ENCODE data around the gene CDIP1. TPM values are rescaled to one million over a fixed set of nuclear protein-coding genes. Genes with fewer than 3 reads are reported as not detected.
A peak's percentile ranks its signal among the peaks of the same experiment; 100 is the strongest.

CDIP1 gene
- total RNA-seq, 2 donors from 2014 or later: 41.8 to 64.4 TPM

GRCh38 chr16:4494746-4495490 lies 43.7 kb downstream of the CDIP1 start:
- Histone ChIP-seq H3K4me3 (ENCODE audit: low read length) (no peak overlapping the region), H3K9me3 (ENCODE audit: control insufficient read depth, low read length) (no peaks in the 10 kb centered on the region), H3K27ac (ENCODE audit: low read depth, low read length) (no peak overlapping the region), H3K27me3 (ENCODE audit: control insufficient read depth, insufficient read depth, low read length, poor library complexity, severe bottlenecking) (no peaks in the 10 kb centered on the region), H3K36me3 (ENCODE audit: control insufficient read depth, insufficient read depth, low read length) (peaks cover 12% of the 10 kb centered on the region), H3K9ac (ENCODE audit: extremely low read depth, low read length, poor library complexity, severe bottlenecking) (no peak overlapping the region), H3K4me1 (ENCODE audit: control insufficient read depth, insufficient read depth, low read length) (peaks cover 5% of the 10 kb centered on the region)
- no peak overlapping the region for H3K27ac Mint-ChIP-seq
- H3K4me1 Mint-ChIP-seq: peaks cover 20% of the 10 kb centered on the region
- H3K9me3 Mint-ChIP-seq: no peaks in the 10 kb centered on the region
- TF ChIP-seq CTCF (conservative IDR thresholded peaks at IDR 0.05): no peak
- WGBS, 2 experiments (ENCODE audit: insufficient coverage in 1 of 2, insufficient read length in 1 of 2): 86 to 94% methylated on average over 6 of the region's 6 CpGs
- H3K27me3 Mint-ChIP-seq (ENCODE audit: insufficient read depth): no peaks in the 10 kb centered on the region
- no peak for DNase-seq
- no peak overlapping the region for H3K4me3 Mint-ChIP-seq
- H3K36me3 Mint-ChIP-seq (ENCODE audit: low read depth): no peaks in the 10 kb centered on the region

DNA sequence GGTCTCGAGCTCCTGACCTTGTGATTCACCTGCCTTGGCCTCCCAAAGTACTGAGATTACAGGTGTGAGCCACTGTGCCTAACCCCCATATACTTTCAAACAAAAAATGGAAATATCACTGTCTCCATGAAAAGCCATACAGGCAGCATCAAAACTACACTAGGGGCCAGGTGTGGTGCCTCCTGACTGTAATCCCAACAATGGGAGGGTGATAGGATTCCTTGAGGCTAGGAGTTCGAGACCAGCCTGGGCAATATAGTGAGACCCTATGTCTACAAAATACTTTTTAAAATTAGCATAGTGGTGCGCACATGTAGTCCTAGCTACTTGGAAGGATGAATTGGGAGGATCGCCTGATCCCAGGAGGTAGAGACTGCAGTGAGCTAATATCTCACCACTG lies 46.7 kb downstream of the CDIP1 start:
- Mint-ChIP-seq H3K9me3 (no peaks in the 10 kb centered on the region), H3K4me1 (peaks cover 2% of the 10 kb centered on the region), H3K4me3 (no peak overlapping the region), H3K36me3 (ENCODE audit: low read depth) (peaks cover 4% of the 10 kb centered on the region), H3K27ac (peak overlapping the region; percentile 39), H3K27me3 (ENCODE audit: insufficient read depth) (no peaks in the 10 kb centered on the region)
- Histone ChIP-seq H3K36me3 (ENCODE audit: control insufficient read depth, insufficient read depth, low read length) (peaks cover 8% of the 10 kb centered on the region), H3K27me3 (ENCODE audit: control insufficient read depth, insufficient read depth, low read length, poor library complexity, severe bottlenecking) (no peaks in the 10 kb centered on the region), H3K9me3 (ENCODE audit: control insufficient read depth, low read length) (no peaks in the 10 kb centered on the region), H3K4me1 (ENCODE audit: control insufficient read depth, insufficient read depth, low read length) (no peaks in the 10 kb centered on the region), H3K9ac (ENCODE audit: extremely low read depth, low read length, poor library complexity, severe bottlenecking) (no peak overlapping the region), H3K27ac (ENCODE audit: low read depth, low read length) (no peak overlapping the region), H3K4me3 (ENCODE audit: low read length) (no peak overlapping the region)
- DNase-seq: no peak
- 90 to 96% methylated on average over 2 to 4 of the region's 4 CpGs for WGBS, 2 experiments (ENCODE audit: insufficient coverage in 1 of 2, insufficient read length in 1 of 2)
- no peak for TF ChIP-seq CTCF (conservative IDR thresholded peaks at IDR 0.05)

GRCh38 chr16:4489030-4489429 lies 49.5 kb downstream of the CDIP1 start:
- TF ChIP-seq CTCF (conservative IDR thresholded peaks at IDR 0.05): no peak
- WGBS, 2 experiments (ENCODE audit: insufficient coverage in 1 of 2, insufficient read length in 1 of 2): 97% methylated on average over 2 to 4 of the region's 5 CpGs
- Mint-ChIP-seq H3K27me3 (ENCODE audit: insufficient read depth) (no peaks in the 10 kb centered on the region), H3K9me3 (no peaks in the 10 kb centered on the region), H3K4me3 (no peak overlapping the region), H3K27ac (no peak overlapping the region), H3K4me1 (peaks cover 8% of the 10 kb centered on the region), H3K36me3 (ENCODE audit: low read depth) (peaks cover 7% of the 10 kb centered on the region)
- no peak overlapping the region for H3K27ac ChIP-seq (ENCODE audit: low read depth, low read length)
- no peaks in the 10 kb centered on the region for H3K9me3 ChIP-seq (ENCODE audit: control insufficient read depth, low read length)
- H3K4me3 ChIP-seq (ENCODE audit: low read length): no peak overlapping the region
- no peak for DNase-seq
- peaks cover 14% of the 10 kb centered on the region for H3K36me3 ChIP-seq (ENCODE audit: control insufficient read depth, insufficient read depth, low read length)
- H3K9ac ChIP-seq (ENCODE audit: extremely low read depth, low read length, poor library complexity, severe bottlenecking): no peak overlapping the region
- H3K4me1 ChIP-seq (ENCODE audit: control insufficient read depth, insufficient read depth, low read length): no peaks in the 10 kb centered on the region
- no peaks in the 10 kb centered on the region for H3K27me3 ChIP-seq (ENCODE audit: control insufficient read depth, insufficient read depth, low read length, poor library complexity, severe bottlenecking)
